Activated CD8-positive, alpha-beta memory T cell treated with anti-CD3 and anti-CD28 coated beads, Interleukin-2, amount 50 U/mL, for 48 hours (primary cell): ENCODE measurements around the gene FAM124A.

ENCODE experiments used
- DNase-seq: peaks from one replicate; pipeline ENCODE4 v3.0.0-alpha.2; 2020

FAM124A gene

GRCh38 chr13:51311957-51312520 is 89.8 kb downstream of the FAM124A start:
- no peak for DNase-seq

- DNase-seq: no peak
Measured at GRCh38 chr13:51313619-51314018, 91.4 kb downstream of the FAM124A start.

- no peak for DNase-seq
Measured at GRCh38 chr13:51317262-51317661, 95.1 kb downstream of the FAM124A start.

GRCh38 chr13:51318015-51318414 is 95.8 kb downstream of the FAM124A start:
- DNase-seq: no peak

GRCh38 chr13:51318876-51319275 is 96.7 kb downstream of the FAM124A start:
- DNase-seq: no peak

- DNase-seq: no peak
Measured at GRCh38 chr13:51321836-51322235, 99.6 kb downstream of the FAM124A start.

- DNase-seq: no peak
Measured at GRCh38 chr13:51322826-51323225, 100.6 kb downstream of the FAM124A start.

GRCh38 chr13:51323824-51324511 is 101.8 kb downstream of the FAM124A start:
- DNase-seq: no peak

GRCh38 chr13:51324714-51325420 is 102.7 kb downstream of the FAM124A start:
- no peak for DNase-seq

GRCh38 chr13:51325837-51326236 is 103.6 kb downstream of the FAM124A start:
- no peak for DNase-seq

GRCh38 chr13:51326777-51327176 is 104.6 kb downstream of the FAM124A start:
- no peak for DNase-seq

GRCh38 chr13:51327961-51328360 is 105.8 kb downstream of the FAM124A start:
- no peak for DNase-seq

- DNase-seq: no peak
Measured at GRCh38 chr13:51328488-51328887, 106.3 kb downstream of the FAM124A start.

- DNase-seq: no peak
Measured at GRCh38 chr13:51329606-51330005, 107.4 kb downstream of the FAM124A start.

- DNase-seq: no peak
Measured at GRCh38 chr13:51330791-51331190, 108.6 kb downstream of the FAM124A start.

GRCh38 chr13:51331354-51331861 is 109.2 kb downstream of the FAM124A start:
- DNase-seq: no peak

- no peak for DNase-seq
Measured at GRCh38 chr13:51332566-51333361, 110.6 kb downstream of the FAM124A start.

GRCh38 chr13:51333421-51333820 is 111.2 kb downstream of the FAM124A start:
- no peak for DNase-seq

- DNase-seq: no peak
Measured at GRCh38 chr13:51333826-51334225, 111.6 kb downstream of the FAM124A start.
